Measurements from ENCODE around the gene ZNF622.

DNA sequence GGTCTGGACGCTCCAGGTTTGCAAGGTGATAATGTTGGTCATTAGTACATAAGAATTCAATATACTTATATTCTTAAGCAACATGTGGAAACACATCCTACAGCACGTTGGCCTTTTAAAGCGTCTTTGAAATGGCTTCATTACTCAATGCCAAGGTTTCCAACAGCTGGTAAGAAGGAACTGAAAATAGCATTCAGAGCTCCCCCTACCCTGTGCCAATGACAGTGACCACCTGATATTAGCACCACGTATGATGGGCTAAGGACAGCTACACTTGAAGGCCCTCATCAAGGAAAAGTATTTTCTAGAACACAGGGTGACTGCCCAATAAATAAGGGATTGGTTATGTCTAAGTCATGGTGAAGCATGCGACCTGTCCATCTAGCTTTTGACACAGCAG lies 9.9 kb downstream of the ZNF622 start:
- TF ChIP-seq CTCF (IDR thresholded peaks at IDR 0.05 in 8 of 11, conservative IDR thresholded peaks at IDR 0.05 in 3 of 11) (no peak), POLR2AphosphoS5 (IDR thresholded peaks at IDR 0.05) (no peak), POLR2A (IDR thresholded peaks at IDR 0.05) (no peak)

Data from spleen (tissue), 7 donors.